Effector memory CD4-positive, alpha-beta T cell (primary cell): ENCODE data around the gene BLOC1S5.

Source experiments
- DNase-seq, 3 donors: peaks; one replicate each; pipeline ENCODE4 v3.0.0-alpha.2; 2020
- H3K27ac ChIP-seq: 2 replicates; pipeline ENCODE4 v1.7.0; 2013; ENCODE audit warnings: mild to moderate bottlenecking, low read length, moderate library complexity; ENCODE audit not compliant: insufficient read depth, poor library complexity, severe bottlenecking
- H3K27me3 ChIP-seq: replicated peaks from 2 replicates; pipeline ENCODE4 v1.7.0; 2013; ENCODE audit warnings: mild to moderate bottlenecking, low read length; ENCODE audit not compliant: insufficient read depth, control insufficient read depth, poor library complexity, severe bottlenecking
- H3K36me3 ChIP-seq: 2 replicates; pipeline ENCODE4 v1.7.0; 2013; ENCODE audit warnings: mild to moderate bottlenecking, low read length, moderate library complexity; ENCODE audit not compliant: control insufficient read depth, insufficient read depth
- H3K4me1 ChIP-seq: 2 replicates; pipeline ENCODE4 v1.7.0; 2013; ENCODE audit warnings: low read length, mild to moderate bottlenecking; ENCODE audit not compliant: control insufficient read depth, insufficient read depth, poor library complexity, severe bottlenecking
- H3K4me3 ChIP-seq: 2 replicates; pipeline ENCODE4 v1.7.0; 2013; ENCODE audit warnings: low read length, low read depth, mild to moderate bottlenecking; ENCODE audit not compliant: insufficient read depth, poor library complexity, severe bottlenecking
- H3K9me3 ChIP-seq: 2 replicates; pipeline ENCODE4 v1.7.0; 2013; ENCODE audit warnings: mild to moderate bottlenecking, low read length, moderate library complexity; ENCODE audit not compliant: control insufficient read depth

Gene BLOC1S5

GRCh38 chr6:8020083-8020482, 44.1 kb downstream of the BLOC1S5 start:
- Histone ChIP-seq H3K27me3 (no peaks in the 10 kb centered on the region), H3K4me3 (no peak overlapping the region), H3K27ac (no peak overlapping the region), H3K4me1 (no peaks in the 10 kb centered on the region), H3K9me3 (no peaks in the 10 kb centered on the region), H3K36me3 (peaks cover 6% of the 10 kb centered on the region)
- no peak for DNase-seq

DNA sequence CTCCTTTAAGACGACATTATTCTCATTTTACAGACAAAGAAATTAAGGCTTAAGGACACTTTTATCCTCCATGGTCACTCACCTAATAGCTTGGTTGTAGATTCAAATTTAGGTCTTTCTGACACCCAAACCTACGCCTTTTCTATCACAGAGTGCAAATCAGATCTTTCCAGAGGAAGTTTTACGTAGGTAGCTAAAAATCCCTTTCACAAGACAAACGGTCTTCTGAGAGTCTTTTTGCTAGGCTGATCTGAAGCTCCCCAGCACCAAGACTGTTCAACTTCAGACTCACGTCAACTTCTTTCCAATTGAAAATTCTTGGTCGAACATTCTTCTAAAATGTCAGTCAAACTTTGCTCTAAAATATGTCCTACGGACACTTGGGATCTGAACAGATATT, 46.5 kb downstream of the BLOC1S5 start:
- Histone ChIP-seq H3K4me3 (no peak overlapping the region), H3K4me1 (no peaks in the 10 kb centered on the region), H3K9me3 (no peaks in the 10 kb centered on the region), H3K27ac (no peak overlapping the region), H3K36me3 (peaks cover 12% of the 10 kb centered on the region), H3K27me3 (no peaks in the 10 kb centered on the region)
- no peak for DNase-seq

GRCh38 chr6:8017276-8017701, 46.9 kb downstream of the BLOC1S5 start:
- Histone ChIP-seq H3K4me3 (no peak overlapping the region), H3K27ac (no peak overlapping the region), H3K9me3 (no peaks in the 10 kb centered on the region), H3K27me3 (no peaks in the 10 kb centered on the region), H3K36me3 (peaks cover 12% of the 10 kb centered on the region), H3K4me1 (no peaks in the 10 kb centered on the region)
- no peak for DNase-seq

GRCh38 chr6:8014947-8015346, 49.2 kb downstream of the BLOC1S5 start:
- no peak for DNase-seq

GRCh38 chr6:8013763-8014162, 50.4 kb downstream of the BLOC1S5 start:
- Histone ChIP-seq H3K27me3 (no peaks in the 10 kb centered on the region), H3K4me1 (no peaks in the 10 kb centered on the region), H3K27ac (no peak overlapping the region), H3K4me3 (no peak overlapping the region), H3K9me3 (no peaks in the 10 kb centered on the region), H3K36me3 (peaks cover 12% of the 10 kb centered on the region)
- DNase-seq = no peak

More at GRCh38 chr6:8014947-8015346, 49.2 kb downstream of the BLOC1S5 start:
- H3K4me3 ChIP-seq = no peak overlapping the region
- no peak overlapping the region for H3K27ac ChIP-seq
- H3K9me3 ChIP-seq = no peaks in the 10 kb centered on the region
- H3K36me3 ChIP-seq = peaks cover 12% of the 10 kb centered on the region
- no peaks in the 10 kb centered on the region for H3K27me3 ChIP-seq
- H3K4me1 ChIP-seq = no peaks in the 10 kb centered on the region

DNA sequence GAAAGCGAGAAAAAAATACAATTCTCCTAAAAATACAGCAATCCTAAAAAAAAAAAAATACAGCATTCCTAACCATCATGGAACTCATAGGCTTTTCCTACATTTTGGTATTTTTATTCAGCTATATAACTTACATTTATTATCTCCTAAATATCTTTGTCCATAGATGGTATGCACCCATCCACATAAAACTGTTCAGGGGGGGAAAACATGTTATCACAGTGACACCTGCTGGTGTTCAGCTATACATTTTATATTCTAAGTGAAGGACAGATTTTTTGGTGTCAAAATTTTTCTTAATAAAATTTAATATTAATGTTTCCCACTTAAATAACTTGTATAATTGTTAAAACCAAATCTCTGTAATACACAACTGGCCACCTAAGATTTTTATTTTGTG, 58.0 kb downstream of the BLOC1S5 start:
- Histone ChIP-seq H3K36me3 (no peaks in the 10 kb centered on the region), H3K9me3 (no peaks in the 10 kb centered on the region), H3K27me3 (no peaks in the 10 kb centered on the region), H3K4me3 (no peak overlapping the region), H3K4me1 (no peaks in the 10 kb centered on the region), H3K27ac (no peak overlapping the region)
- DNase-seq = no peak

DNA sequence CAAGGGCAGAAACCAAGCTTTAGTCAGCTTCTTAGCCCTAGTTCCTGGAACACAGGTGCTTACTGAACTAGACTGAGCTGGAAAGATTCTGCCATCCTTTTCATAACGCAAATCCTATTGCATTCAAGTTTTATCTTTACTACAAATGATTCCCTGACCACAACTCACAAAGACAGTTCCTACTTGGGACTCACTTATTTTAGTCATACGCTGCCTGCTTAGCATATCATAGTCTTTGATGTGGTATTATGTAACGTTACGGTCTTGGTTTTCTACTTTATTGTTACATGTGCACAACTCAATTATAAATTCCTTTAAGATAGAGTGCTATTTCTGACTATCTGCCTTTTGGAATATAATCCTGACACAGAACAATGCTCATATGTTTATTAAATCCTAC, 59.1 kb downstream of the BLOC1S5 start:
- DNase-seq = no peak
- no peaks in the 10 kb centered on the region for H3K9me3 ChIP-seq
- H3K27ac ChIP-seq = no peak overlapping the region
- no peaks in the 10 kb centered on the region for H3K27me3 ChIP-seq
- H3K4me3 ChIP-seq = no peak overlapping the region
- no peaks in the 10 kb centered on the region for H3K4me1 ChIP-seq
- H3K36me3 ChIP-seq = no peaks in the 10 kb centered on the region

DNA sequence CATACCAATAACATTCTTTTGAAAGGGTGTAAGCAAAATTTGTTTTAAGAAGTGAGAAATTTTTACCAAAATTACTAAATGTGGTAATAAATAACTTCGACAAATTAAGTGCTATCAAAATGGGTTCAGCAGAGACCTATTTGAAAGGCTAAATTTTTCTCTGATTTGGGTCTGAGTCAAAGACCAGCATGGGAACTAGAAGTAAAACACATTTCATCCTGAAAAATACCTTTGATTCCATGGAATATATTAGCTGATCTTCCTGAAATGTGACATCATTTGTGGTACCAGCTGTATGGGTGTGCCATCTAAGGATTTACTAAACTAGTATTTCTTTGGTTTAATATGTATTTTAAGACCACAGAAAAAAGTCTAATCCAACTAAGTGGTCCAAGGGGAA, 63.6 kb downstream of the BLOC1S5 start:
- Histone ChIP-seq H3K27me3 (no peaks in the 10 kb centered on the region), H3K36me3 (no peaks in the 10 kb centered on the region), H3K4me3 (no peak overlapping the region), H3K9me3 (no peaks in the 10 kb centered on the region), H3K27ac (no peak overlapping the region), H3K4me1 (no peaks in the 10 kb centered on the region)
- no peak for DNase-seq

GRCh38 chr6:8000188-8000596, 64.0 kb downstream of the BLOC1S5 start:
- H3K36me3 ChIP-seq = no peaks in the 10 kb centered on the region
- H3K27ac ChIP-seq = no peak overlapping the region
- DNase-seq = no peak
- no peaks in the 10 kb centered on the region for H3K9me3 ChIP-seq
- H3K4me1 ChIP-seq = no peaks in the 10 kb centered on the region
- H3K27me3 ChIP-seq = no peaks in the 10 kb centered on the region
- no peak overlapping the region for H3K4me3 ChIP-seq

DNA sequence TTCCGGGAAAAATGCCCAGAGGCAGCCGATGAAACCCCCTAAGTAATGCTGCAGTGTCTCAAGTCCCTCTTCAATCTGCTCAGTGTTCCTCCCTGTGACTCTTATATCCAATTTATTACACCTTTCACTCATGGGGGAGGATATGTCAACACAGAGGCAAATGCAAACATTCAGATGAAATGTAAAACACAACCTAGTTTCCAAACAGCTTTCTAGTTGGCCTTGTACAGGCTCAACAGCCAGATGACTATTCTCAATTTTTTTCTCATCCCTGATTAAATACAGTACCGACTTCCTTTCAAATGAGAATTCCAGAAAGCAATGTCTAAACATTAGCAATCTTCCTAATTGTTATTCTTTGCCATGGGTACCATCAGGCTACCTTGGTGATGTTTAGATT, 65.0 kb downstream of the BLOC1S5 start:
- no peaks in the 10 kb centered on the region for H3K27me3 ChIP-seq
- DNase-seq = no peak
- no peak overlapping the region for H3K4me3 ChIP-seq
- H3K27ac ChIP-seq = no peak overlapping the region
- H3K9me3 ChIP-seq = no peaks in the 10 kb centered on the region
- no peaks in the 10 kb centered on the region for H3K4me1 ChIP-seq
- H3K36me3 ChIP-seq = no peaks in the 10 kb centered on the region
